Omental fat pad (tissue), 4 donors: Measurements from ENCODE around the gene ZMPSTE24. TPM values are rescaled to one million over a fixed set of nuclear protein-coding genes. Genes with fewer than 3 reads are reported as not detected.
"Not testable (repeated sequence)": the region's sequence is repeated elsewhere in the genome, so short reads cannot be mapped to it uniquely, and the experiment has no call there.

Experiments used
- ATAC-seq: fragments of 150-250 bp; one replicate; pipeline ENCODE4 v1.9.1; 2016; ENCODE audit warnings: mild to moderate bottlenecking, moderate library complexity; ENCODE audit not compliant: low FRiP score
- DNase-seq: peaks from one replicate; pipeline ENCODE4 v3.0.0-alpha.2; 2019; ENCODE audit warnings: low spot score
- total RNA-seq, 4 donors: library from RNA; depleted of rRNA; stranded (reverse); fragments of >200 nt; gene quantifications; one replicate each; pipeline ENCODE4 v1.1.0, GENCODE V29; 2016
- TF ChIP-seq, protein P1 (sequence below), 3 donors: fragments of 450-650 bp; IDR thresholded peaks; one replicate each; pipeline ENCODE4 v1.5.1; 2016 to 2017; ENCODE audit warnings: antibody characterized with exemption in 3 of 3, mild to moderate bottlenecking in 3 of 3, moderate library complexity in 2 of 3

The ZMPSTE24 gene
- 10 to 100 TPM; 34.8 to 38.3 (median 36.2) TPM for total RNA-seq

DNA sequence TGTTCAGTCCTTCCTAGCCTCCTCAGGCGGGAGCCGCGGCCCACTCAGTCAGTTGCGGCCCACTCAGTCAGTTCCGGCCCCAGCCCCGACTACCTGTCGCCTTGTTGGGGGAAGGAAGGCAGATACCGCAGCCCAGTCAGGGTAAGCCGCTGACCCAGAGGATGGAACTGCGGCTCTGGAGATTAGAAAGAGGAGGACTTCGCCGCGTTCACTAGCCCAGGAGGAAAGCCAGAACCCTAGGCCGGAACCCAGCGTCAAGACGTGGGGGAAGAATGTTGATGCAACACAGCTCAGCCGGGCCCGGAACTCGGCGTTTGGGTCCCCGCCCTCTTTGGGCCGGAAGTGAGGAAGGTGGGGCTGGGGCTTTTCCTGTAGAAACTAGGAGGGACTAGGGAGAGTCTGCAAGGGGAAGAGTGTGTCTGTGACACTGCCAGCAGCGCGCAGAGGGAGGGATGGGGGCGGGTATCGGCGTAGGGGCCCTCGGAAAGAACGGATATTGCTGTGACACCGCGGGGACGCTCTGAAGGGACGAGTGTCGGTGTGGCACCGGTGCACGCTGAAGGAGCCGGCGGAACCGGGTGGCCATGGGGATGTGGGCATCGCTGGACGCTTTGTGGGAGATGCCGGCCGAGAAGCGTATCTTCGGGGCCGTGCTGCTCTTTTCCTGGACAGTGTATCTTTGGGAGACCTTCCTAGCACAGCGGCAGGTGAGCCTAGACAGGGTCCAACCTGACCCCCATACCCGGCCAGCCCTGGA, at the start of gene ZMPSTE24:
ZMPSTE24 (plus strand) TSS at position 549 of the 757 bp plus-strand sequence; CDS start at position 585, 36 bp downstream.
- ATAC-seq (peak; percentile 98), DNase-seq (peak; percentile 78)
- TF ChIP-seq, protein P1, sequence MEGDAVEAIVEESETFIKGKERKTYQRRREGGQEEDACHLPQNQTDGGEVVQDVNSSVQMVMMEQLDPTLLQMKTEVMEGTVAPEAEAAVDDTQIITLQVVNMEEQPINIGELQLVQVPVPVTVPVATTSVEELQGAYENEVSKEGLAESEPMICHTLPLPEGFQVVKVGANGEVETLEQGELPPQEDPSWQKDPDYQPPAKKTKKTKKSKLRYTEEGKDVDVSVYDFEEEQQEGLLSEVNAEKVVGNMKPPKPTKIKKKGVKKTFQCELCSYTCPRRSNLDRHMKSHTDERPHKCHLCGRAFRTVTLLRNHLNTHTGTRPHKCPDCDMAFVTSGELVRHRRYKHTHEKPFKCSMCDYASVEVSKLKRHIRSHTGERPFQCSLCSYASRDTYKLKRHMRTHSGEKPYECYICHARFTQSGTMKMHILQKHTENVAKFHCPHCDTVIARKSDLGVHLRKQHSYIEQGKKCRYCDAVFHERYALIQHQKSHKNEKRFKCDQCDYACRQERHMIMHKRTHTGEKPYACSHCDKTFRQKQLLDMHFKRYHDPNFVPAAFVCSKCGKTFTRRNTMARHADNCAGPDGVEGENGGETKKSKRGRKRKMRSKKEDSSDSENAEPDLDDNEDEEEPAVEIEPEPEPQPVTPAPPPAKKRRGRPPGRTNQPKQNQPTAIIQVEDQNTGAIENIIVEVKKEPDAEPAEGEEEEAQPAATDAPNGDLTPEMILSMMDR (IDR thresholded peaks at IDR 0.05) = peak in 1 of 3 donors; percentile 23

DNA sequence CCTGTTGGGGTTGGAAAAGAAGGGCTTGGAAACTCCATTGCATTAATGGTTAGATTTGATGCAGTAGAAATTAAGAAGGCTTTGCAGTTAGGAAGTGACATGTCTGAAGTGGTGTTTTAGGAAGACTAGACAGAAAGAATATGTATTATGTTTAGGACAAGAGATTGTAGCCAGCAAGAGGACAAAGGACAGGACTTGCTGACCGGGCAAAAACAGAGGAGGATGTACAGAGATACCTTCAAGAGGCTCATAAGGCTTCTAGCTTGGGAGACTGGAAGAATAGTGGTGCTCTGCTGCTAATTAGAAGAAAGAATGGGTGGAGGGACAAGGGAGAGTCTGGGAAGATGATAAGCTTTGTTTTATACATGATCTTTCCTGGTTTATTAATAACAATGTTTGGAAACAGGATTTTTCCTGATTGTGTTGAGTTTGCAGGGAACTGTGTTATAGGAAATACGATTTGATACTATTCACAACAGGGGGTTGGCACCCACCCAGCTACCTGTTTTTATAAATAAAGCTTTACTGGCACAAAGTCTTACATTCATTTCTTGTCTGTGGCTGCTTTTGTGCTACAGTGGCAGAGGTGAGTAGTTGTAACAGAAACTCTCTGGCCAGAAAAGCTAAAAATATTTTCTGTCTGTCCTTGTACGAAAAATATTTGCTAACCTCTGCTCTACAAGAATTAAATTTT, 47.4 kb upstream of the ZMPSTE24 start:
- DNase-seq (no peak), ATAC-seq (no peak)
- TF ChIP-seq, protein P1 (IDR thresholded peaks at IDR 0.05) = no peak

DNA sequence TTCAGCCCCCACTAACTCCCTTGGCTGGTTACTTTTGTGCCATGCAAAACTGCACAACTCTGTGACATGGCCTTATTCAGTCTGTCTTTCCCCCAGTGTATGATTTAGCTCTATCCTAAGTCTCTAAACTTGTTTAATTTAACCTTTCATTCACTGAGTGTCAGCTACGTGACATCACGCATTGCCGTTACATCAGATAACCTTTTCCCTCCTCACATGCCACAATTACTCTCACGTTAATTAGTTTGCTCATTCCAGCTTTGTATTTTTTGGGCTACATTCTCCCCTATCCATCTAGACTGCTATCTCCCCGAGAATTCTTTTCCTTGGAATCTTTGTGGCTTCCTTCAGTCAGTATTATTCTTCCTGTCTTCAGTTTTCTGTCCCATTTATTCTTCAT, 39.7 kb upstream of the ZMPSTE24 start:
- TF ChIP-seq, protein P1 (IDR thresholded peaks at IDR 0.05) = no peak
- ATAC-seq (no peak), DNase-seq (no peak)

DNA sequence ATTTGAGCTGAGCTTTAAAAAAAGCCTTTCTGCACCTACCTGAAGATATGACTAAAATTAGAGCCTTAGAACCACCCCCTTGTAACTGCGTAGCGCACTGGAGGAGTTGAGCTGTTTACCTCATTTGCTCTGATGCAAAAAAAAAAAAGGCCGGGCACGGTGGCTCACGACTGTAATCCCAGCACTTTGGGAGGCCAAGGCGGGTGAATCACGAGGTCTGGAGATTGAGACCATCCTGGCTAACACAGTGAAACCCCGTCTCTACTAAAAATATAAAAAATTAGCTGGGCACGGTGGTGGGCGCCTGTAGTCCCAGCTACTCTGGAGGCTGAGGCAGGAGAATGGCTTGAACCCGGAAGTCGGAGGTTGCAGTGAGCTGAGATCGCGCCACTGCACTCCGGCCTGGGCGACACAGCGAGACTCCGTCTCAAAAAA, 36.5 kb upstream of the ZMPSTE24 start:
- not testable (repeated sequence) for DNase-seq, ATAC-seq

DNA sequence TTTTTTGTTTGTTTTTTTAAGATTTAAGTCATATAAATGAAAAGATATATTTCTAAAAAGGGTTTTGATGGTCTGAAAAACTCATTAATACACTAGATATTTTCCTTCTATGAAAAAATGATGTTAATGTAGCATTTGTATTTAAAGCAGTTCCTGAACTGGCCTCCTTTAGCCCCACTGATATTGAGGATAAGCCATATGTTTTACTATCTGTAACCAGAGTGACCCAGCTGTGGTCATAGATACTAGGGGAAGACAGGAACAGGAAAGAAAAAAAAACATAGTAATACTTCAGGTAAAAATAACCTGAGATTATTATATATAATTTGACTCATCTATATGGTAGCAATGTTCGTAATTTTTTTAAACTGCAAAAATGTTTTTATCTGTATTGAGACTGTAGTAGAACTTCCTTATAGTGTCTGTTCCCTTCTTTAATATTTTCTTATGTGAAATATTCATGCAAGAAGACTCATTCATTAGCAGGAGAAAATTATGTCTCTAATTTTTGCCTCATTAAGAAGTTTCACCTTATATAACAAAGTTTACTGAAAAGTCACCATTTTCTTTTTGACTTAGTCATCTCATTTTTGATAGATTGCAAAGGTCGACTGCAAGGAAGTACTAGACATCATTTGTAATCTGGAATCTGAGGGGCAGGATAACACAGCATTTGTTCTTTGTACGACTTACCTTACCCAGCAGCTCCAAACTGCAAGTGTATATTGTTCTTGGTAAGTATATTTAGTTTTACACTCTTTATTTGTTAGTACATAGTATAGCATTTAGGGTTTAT, 35.9 kb upstream of the ZMPSTE24 start:
- DNase-seq (no peak), ATAC-seq (no peak)
- TF ChIP-seq, protein P1 (IDR thresholded peaks at IDR 0.05) = no peak

DNA sequence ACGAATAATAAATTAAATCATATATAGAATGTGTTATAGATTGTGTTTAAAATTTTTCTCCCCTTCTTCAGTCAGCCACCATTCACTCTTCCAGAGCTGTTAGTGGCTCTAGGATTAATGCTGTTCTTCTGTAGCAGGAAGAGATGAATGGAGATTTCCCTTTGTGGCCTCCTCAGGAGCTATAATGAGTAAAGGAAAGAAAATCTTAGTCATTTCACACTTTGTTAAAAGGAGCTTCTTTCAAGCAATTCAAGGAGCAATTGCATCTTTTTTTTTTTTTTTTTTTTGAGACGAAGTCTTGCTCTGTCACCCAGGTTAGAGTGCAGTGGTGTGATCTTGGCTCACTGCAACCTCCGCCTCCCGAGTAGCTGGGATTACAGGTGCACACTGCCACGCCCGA, 34.0 kb upstream of the ZMPSTE24 start:
- ATAC-seq = no peak
- TF ChIP-seq, protein P1 (IDR thresholded peaks at IDR 0.05) = no peak
- DNase-seq = no peak

DNA sequence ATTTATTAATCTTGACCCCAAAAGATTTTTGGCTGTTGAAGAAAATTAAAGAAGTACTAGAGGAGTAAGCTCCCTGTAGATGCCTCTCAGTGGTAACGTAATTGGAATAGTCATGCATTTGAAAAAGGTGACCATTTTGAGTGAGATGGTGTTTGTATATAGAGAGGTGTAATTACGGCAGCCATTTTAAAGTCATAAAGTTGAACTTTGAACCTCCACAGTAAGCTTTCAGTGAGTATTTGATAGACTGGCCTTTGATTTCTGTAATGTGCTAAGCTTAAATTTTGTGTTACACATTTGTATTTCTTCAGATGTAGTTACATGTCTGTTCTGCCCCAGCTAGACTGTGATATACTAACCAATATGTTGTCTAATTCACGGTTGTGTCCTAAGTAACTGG, 31.8 kb upstream of the ZMPSTE24 start:
- ATAC-seq (no peak), DNase-seq (no peak)
- TF ChIP-seq, protein P1 (IDR thresholded peaks at IDR 0.05) = no peak
